HG03066 (cell line): Measurements from ENCODE around the gene WDR27.
"Not testable (repeated sequence)": the region's sequence is repeated elsewhere in the genome, so short reads cannot be mapped to it uniquely, and the experiment has no call there.

Experiments
- ATAC-seq: cut with Tn5 transposase; IDR thresholded peaks from one replicate; pipeline ENCODE4 v1.9.1; 2021; ENCODE audit warnings: low read depth; ENCODE audit not compliant: unreplicated experiment

Gene WDR27

DNA sequence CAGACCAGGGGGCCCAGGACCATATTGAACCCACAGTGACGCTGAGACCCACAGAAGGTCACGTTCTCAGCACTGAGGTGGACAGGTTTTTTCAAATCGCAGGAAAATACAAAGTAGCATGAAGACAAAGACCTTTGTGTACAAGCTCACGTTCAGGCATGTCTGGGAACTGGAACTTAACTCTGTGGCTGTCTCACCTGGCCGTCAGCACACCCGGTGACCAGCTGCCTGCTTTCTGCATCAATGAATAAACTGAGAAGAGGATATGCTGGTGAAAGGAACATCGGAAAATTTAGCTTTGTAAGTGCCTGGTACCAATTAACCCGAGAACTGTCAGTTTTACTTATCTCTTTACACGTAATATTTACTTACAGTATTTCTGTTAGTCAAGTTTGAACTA is 36.5 kb downstream of the WDR27 start:
- ATAC-seq = no peak

DNA sequence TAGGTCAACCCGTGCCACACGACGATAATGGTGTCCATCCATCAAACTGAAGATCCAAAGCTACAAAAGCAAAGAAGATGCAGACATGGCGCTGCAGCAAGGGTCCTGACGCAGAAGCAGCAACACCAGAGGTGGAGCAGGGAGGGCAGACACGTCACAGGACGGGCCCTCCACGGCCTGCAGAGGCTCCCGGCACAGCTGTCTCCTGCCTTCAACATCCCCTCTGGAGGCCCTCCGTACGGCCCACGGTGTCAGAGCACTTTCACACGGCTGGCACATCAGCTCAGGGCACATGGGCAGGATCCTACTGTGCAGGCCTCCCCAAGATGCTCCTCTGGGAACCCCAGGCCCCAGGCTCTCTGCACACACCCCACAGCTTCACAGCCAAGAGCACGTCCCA is 37.6 kb downstream of the WDR27 start:
- ATAC-seq = no peak

DNA sequence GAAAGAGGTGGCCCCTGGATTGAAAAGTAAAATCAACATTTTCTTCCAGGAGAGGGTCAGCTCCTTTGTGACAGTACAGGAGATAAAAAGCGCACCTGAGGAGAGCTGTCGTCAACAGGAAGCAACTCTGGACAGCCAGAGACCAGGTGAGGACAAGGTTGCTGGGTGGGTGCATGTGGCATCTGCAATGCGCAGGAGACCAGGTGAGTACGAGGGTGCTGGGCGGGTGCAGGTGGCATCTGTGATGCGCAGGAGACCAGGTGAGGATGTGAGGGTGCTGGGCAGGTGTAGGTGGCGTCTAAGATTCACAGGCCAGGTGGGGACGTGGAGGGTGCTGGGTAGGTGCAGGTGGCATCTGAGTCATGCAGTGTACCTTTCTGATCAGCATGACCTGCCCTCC is 38.4 kb downstream of the WDR27 start:
- no peak for ATAC-seq

DNA sequence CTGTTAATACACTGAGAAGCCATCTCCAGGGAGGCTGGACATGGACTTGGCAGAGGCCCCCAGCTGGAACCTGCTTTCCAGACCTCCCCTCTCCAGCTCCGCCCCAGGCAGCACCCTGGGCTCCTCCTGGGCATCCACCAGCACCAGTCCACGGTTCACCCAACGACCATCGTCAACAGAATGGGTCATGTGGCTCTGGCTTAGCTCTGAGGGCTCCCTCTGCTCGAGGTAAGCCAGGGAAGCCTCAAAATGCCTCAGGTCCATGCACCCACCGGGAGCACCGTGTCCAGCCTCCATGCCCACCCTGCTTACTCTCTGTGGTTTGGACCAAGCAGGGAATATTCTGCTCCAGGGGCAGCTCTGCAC is 40.5 kb downstream of the WDR27 start:
- ATAC-seq = no peak

DNA sequence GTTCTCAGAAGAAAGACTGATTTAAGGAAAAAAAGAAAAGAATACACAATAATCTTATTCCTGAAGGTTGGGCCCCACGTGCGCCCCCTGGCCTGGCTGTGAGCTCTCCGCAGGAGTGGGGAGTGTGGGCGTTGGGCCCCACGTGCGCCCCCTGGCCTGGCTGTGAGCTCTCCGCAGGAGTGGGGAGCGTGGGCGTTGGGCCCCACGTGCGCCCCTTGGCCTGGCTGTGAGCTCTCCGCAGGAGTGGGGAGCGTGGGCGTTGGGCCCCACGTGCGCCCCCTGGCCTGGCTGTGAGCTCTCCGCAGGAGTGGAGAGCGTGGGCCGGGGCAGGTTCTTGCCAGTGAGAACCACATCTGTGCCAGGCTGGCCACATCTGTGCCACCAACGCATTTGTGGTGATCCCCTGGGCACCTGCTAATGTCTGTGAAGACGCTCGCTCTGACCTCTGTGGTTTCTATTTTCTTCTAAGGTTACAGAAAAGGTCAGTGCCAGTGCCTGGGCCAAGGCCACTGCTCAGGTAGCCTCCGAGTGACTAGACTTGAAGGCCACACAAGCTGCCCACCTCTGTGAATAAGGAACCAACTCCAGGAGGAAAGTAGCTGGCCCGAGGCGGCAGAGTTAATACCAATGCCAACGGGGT is 41.0 kb downstream of the WDR27 start:
- ATAC-seq = no peak

DNA sequence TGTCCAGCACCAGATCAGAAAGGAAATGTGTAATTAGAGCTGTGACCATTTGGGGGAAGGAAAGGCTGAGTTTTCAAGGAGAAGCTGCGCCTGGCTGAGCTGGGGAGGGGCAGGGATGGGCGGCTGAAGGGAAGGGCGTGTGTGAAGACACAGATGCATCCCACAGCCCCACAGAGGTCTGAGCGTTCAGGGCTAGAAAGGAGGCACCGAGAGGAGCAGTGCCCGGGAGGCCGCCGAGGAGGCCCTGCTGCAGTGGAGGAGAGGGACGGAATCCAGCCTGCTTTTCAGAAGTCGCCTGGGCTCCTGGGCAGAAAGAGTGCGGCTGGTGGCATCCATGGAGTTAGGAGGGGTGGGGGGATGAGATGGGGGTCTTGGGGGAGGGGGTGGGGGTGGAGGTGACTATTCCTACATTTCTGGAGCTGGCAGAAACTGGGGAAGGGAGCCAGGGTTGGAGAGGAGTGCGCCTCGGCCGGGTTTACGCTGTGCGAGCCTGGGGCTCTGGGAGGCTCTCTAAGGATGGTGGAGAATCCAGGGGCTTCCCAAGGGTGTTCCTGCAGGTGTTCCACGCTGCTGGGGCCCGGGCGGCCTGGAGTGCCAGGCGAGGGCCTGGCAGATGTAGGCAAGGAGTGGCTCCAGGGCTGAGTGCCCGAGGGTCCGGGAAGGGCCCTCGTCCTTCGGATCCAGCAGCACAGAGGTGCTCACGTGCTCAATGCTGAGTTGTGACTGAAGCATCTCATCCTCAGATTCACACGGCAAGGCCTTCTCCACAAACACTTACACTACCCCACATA is 41.8 kb downstream of the WDR27 start:
- ATAC-seq = no peak

DNA sequence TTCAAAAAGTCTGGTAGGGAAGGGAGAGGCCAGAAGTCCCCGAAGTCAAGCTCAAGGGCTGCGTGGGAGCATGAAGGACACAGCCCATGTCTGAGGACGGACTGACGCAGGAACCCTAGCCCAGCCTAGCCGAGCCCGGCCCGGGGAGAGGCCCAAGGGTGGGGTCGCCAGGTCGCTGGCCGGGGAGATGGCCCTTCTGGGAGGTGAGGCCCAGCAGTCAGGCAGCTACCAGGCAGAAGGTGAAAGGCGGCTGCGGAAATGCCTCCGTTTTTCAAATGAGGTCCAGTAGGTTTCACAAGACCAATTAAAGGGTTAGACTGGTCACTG is 44.6 kb downstream of the WDR27 start:
- ATAC-seq = no peak

DNA sequence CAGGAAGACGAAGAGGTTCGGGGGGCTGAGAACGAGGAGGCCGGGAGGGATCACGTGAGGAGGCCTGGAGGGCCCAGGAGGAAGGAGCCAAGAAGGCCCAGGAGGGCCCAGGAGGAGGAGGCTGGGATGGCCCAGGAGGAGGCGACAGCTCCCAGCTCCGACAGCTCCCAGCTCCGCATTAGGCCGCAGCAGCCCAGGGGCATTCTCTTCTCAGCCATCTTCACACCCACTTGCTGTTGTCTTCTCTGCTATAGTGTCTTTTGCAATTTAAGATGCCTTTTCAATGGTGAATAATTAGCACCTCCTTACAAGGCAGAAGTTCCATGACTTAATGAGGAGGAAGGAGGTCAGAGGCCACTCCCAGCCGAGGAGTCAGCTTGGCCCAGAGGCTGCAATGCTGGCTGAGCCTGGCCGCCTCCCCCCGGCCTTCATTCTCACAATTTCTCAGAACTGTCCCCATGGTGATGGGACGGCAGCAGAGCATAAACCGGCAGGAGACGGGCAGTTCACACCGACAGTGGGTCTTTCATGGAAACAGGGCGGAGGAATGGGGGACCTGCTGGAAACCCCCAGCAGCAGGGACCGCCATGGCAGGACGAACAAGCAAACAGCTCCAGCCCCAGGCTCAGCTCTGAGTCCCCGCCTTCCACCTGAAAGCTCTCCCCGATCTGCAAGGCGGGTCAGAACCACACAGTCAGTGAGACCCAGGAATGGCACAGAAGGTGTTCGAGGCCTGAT is 45.1 kb downstream of the WDR27 start:
- ATAC-seq = no peak

DNA sequence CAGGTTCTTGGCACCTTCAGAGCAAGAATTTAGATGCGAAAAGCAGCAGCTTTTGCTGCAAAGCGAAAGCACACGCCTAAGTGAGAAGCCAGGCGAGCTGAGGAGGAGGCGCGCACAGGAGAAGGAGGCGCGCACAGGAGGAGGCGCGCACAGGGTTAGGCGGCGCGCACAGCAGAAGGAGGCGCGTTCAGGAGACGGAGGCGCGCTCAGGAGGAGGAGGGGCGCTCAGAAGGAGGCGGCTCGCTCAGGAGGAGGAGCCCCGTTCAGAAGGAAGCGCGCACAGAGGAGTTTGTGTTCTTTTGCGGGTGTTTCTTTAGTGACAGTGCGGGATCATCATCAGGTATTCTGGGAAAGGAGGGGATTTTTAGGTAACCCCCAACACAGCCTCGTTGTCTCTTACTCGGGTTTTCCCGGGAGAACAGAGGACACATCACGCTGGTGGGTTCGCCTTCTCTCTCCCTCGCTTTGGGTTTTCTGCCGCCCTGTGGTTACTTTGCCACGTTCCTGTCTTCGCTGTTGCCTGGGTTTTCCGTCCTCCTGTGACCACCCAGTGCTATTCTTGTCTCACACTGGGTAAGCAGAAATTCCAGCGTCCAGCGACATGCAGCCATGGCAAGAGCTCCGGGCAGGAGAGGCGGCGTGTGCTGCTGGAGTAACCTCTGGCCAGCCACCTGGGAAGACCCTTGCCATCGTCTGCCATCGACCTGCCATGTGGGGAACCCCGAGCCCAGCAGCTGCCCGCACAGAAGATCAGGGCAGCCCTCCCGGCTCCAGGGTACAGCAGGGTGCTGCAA is 47.0 kb downstream of the WDR27 start:
- peak; percentile 92 for ATAC-seq

DNA sequence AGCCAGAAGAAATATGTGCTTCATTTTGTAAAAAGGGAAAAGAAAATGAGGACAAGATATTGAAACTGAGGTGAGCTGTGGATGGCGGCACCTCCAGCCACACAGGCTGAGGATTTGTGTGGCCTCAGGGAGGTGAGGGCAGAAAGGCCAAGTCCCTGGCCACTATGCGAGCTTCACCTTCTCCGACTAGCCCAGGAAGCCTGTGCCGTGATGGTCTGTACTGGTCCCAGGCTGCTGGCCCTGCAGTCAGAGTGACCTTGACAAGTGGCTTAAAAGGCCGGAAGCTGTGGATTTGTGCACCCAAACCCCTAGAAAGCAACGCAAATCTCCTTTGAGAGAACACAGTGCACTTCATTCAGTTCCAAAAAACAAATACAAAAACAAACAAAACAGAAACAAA is 48.1 kb downstream of the WDR27 start:
- no peak for ATAC-seq

DNA sequence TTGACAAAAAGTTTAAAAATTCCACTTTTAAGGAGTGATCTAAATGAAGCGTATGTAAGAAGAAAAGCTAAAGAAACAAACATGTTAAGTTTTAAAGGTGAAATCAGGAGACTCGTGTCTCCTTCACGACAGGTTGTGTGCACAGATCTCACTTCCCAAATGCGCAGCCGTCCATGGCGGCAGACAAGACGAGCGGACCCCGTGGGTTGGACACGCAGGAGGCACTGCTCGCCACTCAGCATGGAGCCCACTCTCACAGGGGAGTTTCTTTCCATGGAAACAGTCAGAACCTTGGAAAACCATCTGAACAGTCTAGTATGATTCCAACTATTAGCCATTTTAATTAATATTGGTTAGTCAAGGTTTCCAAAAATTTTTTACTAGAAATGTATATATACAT is 48.9 kb downstream of the WDR27 start:
- no peak for ATAC-seq

DNA sequence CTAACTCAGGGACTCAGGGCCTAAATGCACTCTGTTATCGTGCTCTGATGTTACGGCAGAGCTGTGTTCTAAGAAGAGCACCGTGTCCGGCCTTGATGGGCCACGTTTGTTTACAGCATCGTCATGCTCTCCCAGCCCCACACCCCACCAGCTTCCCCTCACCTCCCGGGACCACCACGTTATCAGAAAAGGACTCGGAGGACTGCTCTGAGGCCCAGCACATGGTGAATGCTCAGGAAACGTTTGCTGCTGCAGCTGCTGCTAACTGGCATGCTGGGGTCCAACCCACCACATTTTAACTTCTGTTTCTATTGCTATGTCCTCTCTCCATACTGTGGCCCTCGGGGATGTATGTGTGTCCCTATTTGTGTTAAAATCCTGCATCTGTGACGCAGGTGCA is 50.3 kb downstream of the WDR27 start:
- no peak for ATAC-seq

DNA sequence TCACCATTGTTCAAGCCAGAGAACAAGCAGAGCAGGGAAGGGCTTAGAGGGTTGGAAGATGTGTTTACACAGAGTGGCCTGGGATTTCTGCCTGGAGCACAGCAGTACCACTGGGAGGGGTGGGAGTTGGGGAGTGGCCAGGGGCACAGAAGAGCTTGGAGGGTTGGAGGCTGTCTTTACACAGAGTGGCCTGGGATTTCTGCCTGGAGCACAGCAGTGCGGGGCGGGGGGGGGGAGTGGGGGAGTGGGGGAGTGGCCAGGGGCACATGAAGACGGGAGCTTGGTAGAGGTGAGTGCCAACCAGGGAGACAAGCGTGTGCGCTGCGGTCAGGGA is 50.9 kb downstream of the WDR27 start:
- no peak for ATAC-seq

DNA sequence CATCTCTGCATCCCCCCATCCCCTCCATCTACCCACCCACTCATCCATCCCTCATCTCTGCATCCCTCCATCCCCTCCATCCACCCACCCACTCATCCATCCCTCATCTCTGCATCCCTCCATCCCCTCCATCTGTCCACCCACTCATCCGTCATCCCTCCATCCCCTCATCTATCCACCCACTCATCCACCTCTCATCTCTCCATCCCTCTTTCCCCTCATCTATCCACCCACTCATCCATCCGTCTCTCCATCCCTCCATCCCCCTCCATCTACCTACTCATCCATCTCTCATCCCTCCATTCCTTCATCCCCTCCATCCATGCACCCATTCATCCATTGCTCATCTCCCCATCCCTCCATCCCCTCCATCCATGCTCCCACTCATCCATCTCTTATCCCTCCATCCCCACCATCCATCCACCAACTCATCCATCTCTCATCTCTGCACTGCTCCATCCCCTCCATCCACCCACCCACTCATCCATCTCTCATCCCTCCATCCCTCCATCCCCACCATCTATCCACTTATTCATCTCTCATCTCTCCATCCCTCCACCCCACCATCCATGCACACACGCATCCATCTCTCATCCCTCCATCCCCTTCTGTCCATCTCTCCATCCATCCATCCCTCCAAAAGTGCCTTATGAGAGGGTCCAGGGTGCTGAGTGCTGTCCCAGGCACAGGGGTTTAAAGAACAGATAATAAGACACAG is 51.4 kb downstream of the WDR27 start:
- ATAC-seq = no peak

DNA sequence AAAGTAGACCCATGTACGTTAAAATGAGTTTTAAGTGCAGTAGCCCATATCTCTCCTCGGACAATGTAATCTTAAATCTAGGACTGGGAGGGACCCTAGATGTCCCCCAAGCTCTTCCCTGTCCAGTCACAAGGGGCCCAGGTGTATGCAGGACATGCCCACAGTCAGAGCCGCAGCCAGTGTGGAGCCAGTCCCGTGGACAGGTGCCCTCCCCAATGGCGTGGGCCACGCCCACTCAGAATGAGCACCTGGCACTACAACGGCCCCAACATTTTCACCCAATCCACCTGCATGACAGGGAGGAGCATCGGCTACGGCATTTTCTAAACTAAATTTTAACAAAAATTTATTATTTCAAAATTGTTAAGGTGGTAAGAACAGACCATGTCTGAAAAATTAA is 53.2 kb downstream of the WDR27 start:
- ATAC-seq = no peak

DNA sequence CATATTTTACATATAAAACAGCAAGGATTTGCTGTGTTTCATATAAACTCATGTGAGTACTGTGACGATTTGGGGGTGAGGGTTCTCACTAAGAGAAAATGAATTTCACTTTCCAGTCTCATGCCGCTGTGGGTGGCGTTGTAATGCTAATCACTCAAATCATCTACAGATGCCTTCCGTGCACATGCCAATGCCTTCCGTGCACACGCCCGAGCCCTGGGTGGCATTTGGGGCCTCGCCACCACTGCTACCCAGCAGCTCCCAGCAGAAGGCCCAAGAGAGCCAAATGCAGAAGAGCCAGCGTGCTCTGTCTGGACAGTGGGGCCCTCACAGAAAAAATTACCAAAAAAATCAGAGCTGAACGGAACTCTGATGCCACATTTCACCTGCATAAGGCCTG is 53.7 kb downstream of the WDR27 start:
- no peak for ATAC-seq

DNA sequence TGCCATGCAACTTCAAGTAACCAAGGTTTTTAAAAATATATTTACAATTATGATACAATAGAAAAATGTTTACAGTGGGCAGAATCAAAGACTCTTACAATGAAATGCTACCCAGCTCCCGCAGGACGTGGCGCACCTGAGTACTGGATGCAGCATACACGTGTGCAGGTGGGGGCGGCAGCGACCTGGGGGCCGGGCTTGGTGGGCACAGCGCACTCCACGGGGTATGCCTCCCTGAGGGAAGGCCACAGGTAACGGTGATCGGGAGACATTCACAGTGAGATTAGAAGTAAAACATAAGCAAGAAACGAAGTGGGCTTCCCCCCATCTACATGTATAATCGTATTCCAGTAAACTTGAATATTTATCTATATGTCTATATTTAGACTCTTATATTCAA is 54.2 kb downstream of the WDR27 start:
- ATAC-seq = no peak

DNA sequence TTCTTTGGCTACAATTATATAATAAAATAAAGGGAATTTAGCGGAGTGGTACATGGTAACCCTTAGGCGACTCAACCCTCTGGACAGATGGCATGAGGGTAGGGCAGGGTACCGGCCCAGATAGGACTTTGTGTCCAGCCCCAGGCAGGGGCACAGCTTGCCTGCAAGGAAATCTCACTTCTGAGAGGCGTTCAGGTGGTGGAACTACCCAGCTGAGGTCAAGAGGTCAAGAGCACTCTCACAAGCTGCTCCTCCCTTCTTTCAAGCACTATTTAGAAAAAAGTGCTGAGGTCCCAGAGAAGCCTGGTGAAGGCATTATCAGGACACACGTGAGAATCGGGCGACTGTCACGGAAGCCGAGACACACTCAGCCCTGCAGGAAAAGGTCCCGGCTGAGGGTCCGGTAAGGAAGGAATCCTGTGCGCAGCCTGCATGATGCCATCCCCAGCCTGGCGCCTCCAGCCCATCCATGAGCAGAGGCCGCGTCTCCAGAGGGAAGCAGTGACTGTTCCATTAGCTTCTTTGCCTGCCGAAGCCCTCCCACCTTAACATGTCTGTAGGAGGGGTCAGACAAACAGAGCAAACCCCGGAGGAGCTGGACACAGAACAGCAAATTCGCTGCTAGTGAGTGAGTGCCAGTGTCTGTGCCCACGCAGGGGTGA is 54.8 kb downstream of the WDR27 start:
- no peak for ATAC-seq

DNA sequence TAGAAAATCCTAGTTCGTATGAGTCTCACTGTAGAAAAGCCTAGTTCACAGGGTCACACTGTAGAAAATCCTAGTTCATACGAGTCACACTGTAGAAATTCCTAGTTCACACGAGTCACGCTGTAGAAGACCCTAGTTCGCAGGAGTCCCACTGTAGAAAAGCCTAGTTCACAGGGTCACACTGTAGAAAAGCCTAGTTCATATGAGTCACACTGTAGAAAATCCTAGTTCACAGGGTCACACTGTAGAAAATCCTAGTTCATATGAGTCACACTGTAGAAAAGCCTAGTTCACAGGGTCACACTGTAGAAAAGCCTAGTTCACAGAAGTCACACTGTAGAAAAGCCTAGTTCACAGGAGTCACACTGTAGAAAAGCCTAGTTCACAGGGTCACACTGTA is 56.4 kb downstream of the WDR27 start:
- not testable (repeated sequence) for ATAC-seq

DNA sequence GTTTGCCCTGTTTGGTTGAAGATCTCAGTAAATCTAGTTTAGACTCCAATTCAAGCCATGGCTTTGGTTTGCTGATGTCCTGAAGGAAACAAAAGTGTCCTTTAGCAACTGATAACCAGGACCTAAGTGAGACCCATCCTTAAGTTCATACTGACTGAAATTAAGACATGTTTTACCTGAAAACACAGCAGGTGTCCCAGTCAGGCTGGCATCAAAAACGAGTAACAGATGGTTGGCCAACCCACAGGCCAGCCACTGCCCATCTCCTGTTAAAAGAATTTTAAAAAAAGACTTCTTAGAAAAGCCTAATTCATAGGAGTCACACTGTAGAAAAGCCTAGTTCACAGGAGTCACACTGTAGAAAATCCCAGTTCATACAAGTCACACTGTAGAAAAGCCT is 58.3 kb downstream of the WDR27 start:
- ATAC-seq = no peak
